HG02938 (cell line): ENCODE results near the gene RESF1.

Source experiments
- ATAC-seq: cut with Tn5 transposase; IDR thresholded peaks from one replicate; pipeline ENCODE4 v1.9.1; 2021; ENCODE audit warnings: mild to moderate bottlenecking, moderate library complexity; ENCODE audit not compliant: unreplicated experiment

Gene RESF1

GRCh38 chr12:31959701-31960391, 631 bp downstream of the RESF1 start:
- ATAC-seq, result peak; percentile 41

GRCh38 chr12:31961137-31961536, 1.9 kb downstream of the RESF1 start:
- ATAC-seq, result no peak

- no peak for ATAC-seq
Measured at GRCh38 chr12:31962076-31962475, 2.9 kb downstream of the RESF1 start.

- no peak for ATAC-seq
Measured at GRCh38 chr12:31964280-31964679, 5.1 kb downstream of the RESF1 start.

GRCh38 chr12:31965090-31965489, 5.9 kb downstream of the RESF1 start:
- ATAC-seq, result no peak

GRCh38 chr12:31966558-31967205, 7.5 kb downstream of the RESF1 start:
- no peak for ATAC-seq

- no peak for ATAC-seq
Measured at GRCh38 chr12:31967539-31967938, 8.3 kb downstream of the RESF1 start.

- ATAC-seq, result no peak
Measured at GRCh38 chr12:31970199-31970598, 11.0 kb downstream of the RESF1 start.

- ATAC-seq, result no peak
Measured at GRCh38 chr12:31973818-31974217, 14.6 kb downstream of the RESF1 start.

GRCh38 chr12:31974673-31975072, 15.5 kb downstream of the RESF1 start:
- ATAC-seq, result no peak

- no peak for ATAC-seq
Measured at GRCh38 chr12:31984806-31985591, 25.8 kb downstream of the RESF1 start.

- ATAC-seq, result no peak
Measured at GRCh38 chr12:31985832-31986231, 26.6 kb downstream of the RESF1 start.

- no peak for ATAC-seq
Measured at GRCh38 chr12:31989571-31990362, 30.6 kb downstream of the RESF1 start.

GRCh38 chr12:31991146-31991545, 31.9 kb downstream of the RESF1 start:
- ATAC-seq, result no peak

GRCh38 chr12:31991815-31992214, 32.6 kb downstream of the RESF1 start:
- ATAC-seq, result no peak

- ATAC-seq, result no peak
Measured at GRCh38 chr12:31999692-32000091, 40.5 kb downstream of the RESF1 start.

GRCh38 chr12:32000373-32001005, 41.3 kb downstream of the RESF1 start:
- no peak for ATAC-seq

- ATAC-seq, result no peak
Measured at GRCh38 chr12:32002848-32003493, 43.8 kb downstream of the RESF1 start.

- ATAC-seq, result no peak
Measured at GRCh38 chr12:32003654-32004053, 44.4 kb downstream of the RESF1 start.

GRCh38 chr12:32005496-32006125, 46.4 kb downstream of the RESF1 start:
- no peak for ATAC-seq
